ENCODE data around the gene CPD. TPM values are rescaled to one million over a fixed set of nuclear protein-coding genes. Genes with fewer than 3 reads are reported as not detected.
A peak's percentile ranks its signal among the peaks of the same experiment; 100 is the strongest.

CPD gene
- total and polyA plus RNA-seq, 2 of the 13 experiments (the other 11 are each of a cell fraction or from before 2014, with no cell fraction given) = 46.1 to 72.3 TPM

GRCh38 chr17:30344283-30345088 lies 34.2 kb upstream of the CPD start (continued):
- TF ChIP-seq IRF9 (CRISPR knock-in tag; IDR thresholded peaks at IDR 0.05; ENCODE audit: borderline replicate concordance) = peak; percentile 65; the same call in 1 of the 2 replicates
- no peak for TF ChIP-seq ZNF512 (CRISPR knock-in tag; IDR thresholded peaks at IDR 0.05)
- no peak; the same call in 1 of the 2 replicates for TF ChIP-seq ZBTB26 (CRISPR knock-in tag; IDR thresholded peaks at IDR 0.05; ENCODE audit: borderline replicate concordance)
- TF ChIP-seq ZNF274 (CRISPR knock-in tag; IDR thresholded peaks at IDR 0.05) = no peak
- peak; percentile 67 for TF ChIP-seq HOXA3 (CRISPR knock-in tag; IDR thresholded peaks at IDR 0.05)
- TF ChIP-seq FOXO1 (CRISPR knock-in tag; IDR thresholded peaks at IDR 0.05) = peak; percentile 96
- no peak for TF ChIP-seq PHF20 (CRISPR knock-in tag; IDR thresholded peaks at IDR 0.05)
- TF ChIP-seq KDM3A (CRISPR knock-in tag; IDR thresholded peaks at IDR 0.05; ENCODE audit: low read depth) = peak; percentile 28; the same call in 1 of the 2 replicates
- TF ChIP-seq TAF1 (CRISPR knock-in tag; IDR thresholded peaks at IDR 0.05) = peak; percentile 43; the same call in 1 of the 2 replicates
- TF ChIP-seq ZNF280B (CRISPR knock-in tag; IDR thresholded peaks at IDR 0.05; ENCODE audit: borderline replicate concordance) = no peak
- TF ChIP-seq YEATS4 (CRISPR knock-in tag; IDR thresholded peaks at IDR 0.05; ENCODE audit: borderline replicate concordance) = peak; percentile 51; the same call in 1 of the 2 replicates
- peak; percentile 99 for TF ChIP-seq TFAP4 (IDR thresholded peaks at IDR 0.05; ENCODE audit: borderline replicate concordance, low read depth)
- TF ChIP-seq HIVEP1 (CRISPR knock-in tag; IDR thresholded peaks at IDR 0.05) = peak; percentile 81; the same call in 1 of the 2 replicates
- no peak for TF ChIP-seq AKNA (CRISPR knock-in tag; IDR thresholded peaks at IDR 0.05; ENCODE audit: borderline replicate concordance)
- TF ChIP-seq RCOR2 (CRISPR knock-in tag; IDR thresholded peaks at IDR 0.05) = peak; percentile 94
- no peak for TF ChIP-seq ZNF7 (CRISPR knock-in tag; IDR thresholded peaks at IDR 0.05)
- TF ChIP-seq ZNF331 (CRISPR knock-in tag; IDR thresholded peaks at IDR 0.05) = peak; percentile 93
